Breast epithelium (tissue), 4 donors: ENCODE data around the gene MESP2. TPM values are rescaled to one million over a fixed set of nuclear protein-coding genes. Genes with fewer than 3 reads are reported as not detected.

Experiments used
- DNase-seq, 2 donors: peaks; one replicate each; pipeline ENCODE4 v3.0.0-alpha.2; 2019; ENCODE audit warnings: low spot score in 2 of 2
- H3K27ac ChIP-seq, 2 donors: fragments of 200-600 bp; sonication (generic) in 1 of 2; one replicate each; pipeline ENCODE4 v1.5.1; 2016 to 2019; ENCODE audit warnings: mild to moderate bottlenecking in 1 of 2
- H3K27me3 ChIP-seq, 2 donors: fragments of 200-600 bp; sonication (generic) in 1 of 2; one replicate each; pipeline versions ENCODE4 v1.5.1 to v1.6.0; 2017 to 2019; ENCODE audit warnings: control low read depth in 1 of 2, mild to moderate bottlenecking in 1 of 2
- H3K36me3 ChIP-seq: fragments of 200-600 bp; one replicate; pipeline ENCODE4 v1.5.1; 2019
- H3K4me1 ChIP-seq, 2 donors: fragments of 200-600 bp; sonication (generic); one replicate each; pipeline ENCODE4 v1.5.1; 2016 to 2019; ENCODE audit warnings: control low read depth in 1 of 2
- H3K4me3 ChIP-seq, 3 donors: fragments of 200-600 bp; sonication (generic); 1 replicate in 2 of 3; 2 replicates in 1 of 3; pipeline ENCODE4 v1.5.1; 2016 to 2019; ENCODE audit warnings: mild to moderate bottlenecking in 3 of 3, moderate library complexity in 2 of 3
- H3K9me3 ChIP-seq, 2 donors: fragments of 200-600 bp; sonication (generic) in 1 of 2; one replicate each; pipeline ENCODE4 v1.5.1; 2016 to 2019; ENCODE audit warnings: control low read depth in 1 of 2
- POLR2A ChIP-seq: fragments of 450-650 bp; IDR thresholded peaks from one replicate; pipeline ENCODE4 v1.6.1; 2016; ENCODE audit warnings: antibody characterized with exemption, mild to moderate bottlenecking, moderate library complexity
- POLR2AphosphoS5 ChIP-seq, 3 donors: sonication (generic); formaldehyde crosslinking; IDR thresholded peaks; one replicate each; pipeline ENCODE4 v1.6.1; 2017; ENCODE audit warnings: antibody characterized with exemption in 3 of 3
- intact Hi-C: fragments of 100-400 bp; cut with DNase I; formaldehyde crosslinking; loops from one replicate; pipeline ENCODE4 v1.15.1; 2023; ENCODE audit warnings: low total_unique reads
- total RNA-seq, 3 donors: library from RNA; depleted of rRNA; stranded (reverse); fragments of >200 nt; gene quantifications; one replicate each; pipeline ENCODE4 v1.1.0, GENCODE V29; 2016
- TF ChIP-seq, protein P1 (sequence below), 3 donors: fragments of 450-650 bp; IDR thresholded peaks; one replicate each; pipeline ENCODE4 v1.5.1; 2016 to 2017; ENCODE audit warnings: antibody characterized with exemption in 3 of 3, mild to moderate bottlenecking in 3 of 3, moderate library complexity in 3 of 3

MESP2 gene
- total RNA-seq, 3 donors from 2014 or later = 0.64 to 2.3 TPM; not detected in 1

DNA sequence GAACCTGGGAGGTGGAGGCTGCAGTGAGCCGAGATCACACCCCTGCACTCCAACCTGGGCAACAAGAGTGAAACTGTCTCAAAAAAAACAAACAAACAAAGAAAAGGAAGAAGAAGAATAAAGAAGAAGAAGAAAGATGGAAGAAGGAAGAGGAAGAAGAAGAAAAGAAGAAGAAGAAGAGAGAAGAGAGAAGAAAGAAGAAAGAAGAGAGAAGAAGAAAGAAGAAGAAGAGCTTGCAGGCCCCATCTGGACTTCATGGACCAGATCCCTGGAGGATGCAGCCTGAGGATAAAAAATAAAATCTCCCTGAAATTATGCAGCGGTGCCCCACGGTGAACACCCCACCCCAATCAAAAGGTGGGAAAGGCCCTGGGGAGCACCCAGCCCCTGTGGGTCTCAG, 16.3 kb upstream of the MESP2 start:
- DNase-seq = no peak
- Histone ChIP-seq H3K27ac (peak overlapping the region; percentile 82 to 86), H3K36me3 (no peaks in the 10 kb centered on the region), H3K27me3 (no peaks in the 10 kb centered on the region), H3K4me1 (peaks cover 0 to 8% of the 10 kb centered on the region in 2 donors), H3K4me3 (no peak overlapping the region), H3K9me3 (no peaks in the 10 kb centered on the region)
- intact Hi-C loops = loop anchor here (10.0 kb wide), 1 partner anchor 115 kb away; no protein-coding TSS in a partner anchor
- TF ChIP-seq POLR2A (no peak), POLR2AphosphoS5 (IDR thresholded peaks at IDR 0.05) (no peak)
- TF ChIP-seq, protein P1, sequence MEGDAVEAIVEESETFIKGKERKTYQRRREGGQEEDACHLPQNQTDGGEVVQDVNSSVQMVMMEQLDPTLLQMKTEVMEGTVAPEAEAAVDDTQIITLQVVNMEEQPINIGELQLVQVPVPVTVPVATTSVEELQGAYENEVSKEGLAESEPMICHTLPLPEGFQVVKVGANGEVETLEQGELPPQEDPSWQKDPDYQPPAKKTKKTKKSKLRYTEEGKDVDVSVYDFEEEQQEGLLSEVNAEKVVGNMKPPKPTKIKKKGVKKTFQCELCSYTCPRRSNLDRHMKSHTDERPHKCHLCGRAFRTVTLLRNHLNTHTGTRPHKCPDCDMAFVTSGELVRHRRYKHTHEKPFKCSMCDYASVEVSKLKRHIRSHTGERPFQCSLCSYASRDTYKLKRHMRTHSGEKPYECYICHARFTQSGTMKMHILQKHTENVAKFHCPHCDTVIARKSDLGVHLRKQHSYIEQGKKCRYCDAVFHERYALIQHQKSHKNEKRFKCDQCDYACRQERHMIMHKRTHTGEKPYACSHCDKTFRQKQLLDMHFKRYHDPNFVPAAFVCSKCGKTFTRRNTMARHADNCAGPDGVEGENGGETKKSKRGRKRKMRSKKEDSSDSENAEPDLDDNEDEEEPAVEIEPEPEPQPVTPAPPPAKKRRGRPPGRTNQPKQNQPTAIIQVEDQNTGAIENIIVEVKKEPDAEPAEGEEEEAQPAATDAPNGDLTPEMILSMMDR (IDR thresholded peaks at IDR 0.05) = no peak

GRCh38 chr15:89760303-89761008, 15.7 kb upstream of the MESP2 start:
- Histone ChIP-seq H3K9me3 (no peaks in the 10 kb centered on the region), H3K27me3 (no peaks in the 10 kb centered on the region), H3K4me3 (no peak overlapping the region), H3K4me1 (peaks cover 0 to 8% of the 10 kb centered on the region in 2 donors), H3K27ac (peak overlapping the region; percentile 82 to 86), H3K36me3 (no peaks in the 10 kb centered on the region)
- TF ChIP-seq POLR2A = no peak
- peak in 1 of 3 donors; percentile 0 for TF ChIP-seq POLR2AphosphoS5 (IDR thresholded peaks at IDR 0.05)
- TF ChIP-seq, protein P1 (IDR thresholded peaks at IDR 0.05) = peak; percentile 82 to 98 (median 90)
- peak; percentile 74 to 90 for DNase-seq
- intact Hi-C loops = no loop called here

GRCh38 chr15:89761009-89761831, 14.9 kb upstream of the MESP2 start:
- peak; percentile 77 for DNase-seq
- Histone ChIP-seq H3K27ac (peak overlapping the region; percentile 82 to 86), H3K27me3 (no peaks in the 10 kb centered on the region), H3K36me3 (no peaks in the 10 kb centered on the region), H3K4me1 (peaks cover 0 to 8% of the 10 kb centered on the region in 2 donors), H3K9me3 (no peaks in the 10 kb centered on the region), H3K4me3 (no peak overlapping the region)
- intact Hi-C loops = no loop called here
- TF ChIP-seq POLR2AphosphoS5 (IDR thresholded peaks at IDR 0.05) (no peak), POLR2A (no peak)
- TF ChIP-seq, protein P1 (IDR thresholded peaks at IDR 0.05) = peak in 1 of 3 donors; percentile 23

DNA sequence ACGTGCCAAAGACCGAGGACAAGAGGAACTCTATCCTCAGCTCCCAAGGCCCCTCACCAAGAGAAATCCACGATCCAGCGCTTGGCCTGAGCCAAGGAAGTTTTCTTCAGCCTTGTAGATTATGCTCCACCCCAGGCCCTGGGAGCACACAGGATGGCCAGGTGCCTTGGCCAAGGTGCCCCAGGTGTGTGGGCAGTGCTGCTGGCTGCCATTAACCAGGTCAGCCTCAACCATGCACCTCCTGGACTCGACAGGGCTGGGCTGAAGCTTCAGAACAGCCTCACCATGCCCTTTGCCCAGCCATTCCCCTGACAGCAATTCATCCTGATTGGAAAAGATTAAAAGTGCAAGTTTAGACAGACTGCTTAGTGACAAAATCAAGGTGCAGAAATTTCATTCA, 14.2 kb upstream of the MESP2 start:
- Histone ChIP-seq H3K36me3 (no peaks in the 10 kb centered on the region), H3K27me3 (no peaks in the 10 kb centered on the region), H3K4me3 (no peak overlapping the region), H3K9me3 (no peaks in the 10 kb centered on the region), H3K27ac (peak overlapping the region; percentile 82 to 86), H3K4me1 (peaks cover 0 to 8% of the 10 kb centered on the region in 2 donors)
- TF ChIP-seq POLR2AphosphoS5 (IDR thresholded peaks at IDR 0.05) = no peak
- TF ChIP-seq POLR2A = no peak
- TF ChIP-seq, protein P1 (IDR thresholded peaks at IDR 0.05) = no peak
- DNase-seq = no peak
- intact Hi-C loops = no loop called here

GRCh38 chr15:89765694-89766093, 10.4 kb upstream of the MESP2 start:
- Histone ChIP-seq H3K27ac (peak overlapping the region; percentile 52 to 81), H3K4me1 (peaks cover 0 to 8% of the 10 kb centered on the region in 2 donors), H3K4me3 (no peak overlapping the region), H3K36me3 (no peaks in the 10 kb centered on the region), H3K9me3 (no peaks in the 10 kb centered on the region), H3K27me3 (no peaks in the 10 kb centered on the region)
- no peak for DNase-seq
- no peak for TF ChIP-seq POLR2A
- TF ChIP-seq POLR2AphosphoS5 (IDR thresholded peaks at IDR 0.05) = no peak
- TF ChIP-seq, protein P1 (IDR thresholded peaks at IDR 0.05) = no peak
- intact Hi-C loops = no loop called here
